GM19468 (cell line): ENCODE measurements around the gene LURAP1L.

ENCODE experiments used
- ATAC-seq: cut with Tn5 transposase; IDR thresholded peaks from one replicate; pipeline ENCODE4 v1.9.1; 2021; ENCODE audit warnings: mild to moderate bottlenecking, moderate library complexity, moderate number of reproducible peaks; ENCODE audit not compliant: unreplicated experiment; ENCODE audit errors: extremely low read depth

LURAP1L gene

DNA sequence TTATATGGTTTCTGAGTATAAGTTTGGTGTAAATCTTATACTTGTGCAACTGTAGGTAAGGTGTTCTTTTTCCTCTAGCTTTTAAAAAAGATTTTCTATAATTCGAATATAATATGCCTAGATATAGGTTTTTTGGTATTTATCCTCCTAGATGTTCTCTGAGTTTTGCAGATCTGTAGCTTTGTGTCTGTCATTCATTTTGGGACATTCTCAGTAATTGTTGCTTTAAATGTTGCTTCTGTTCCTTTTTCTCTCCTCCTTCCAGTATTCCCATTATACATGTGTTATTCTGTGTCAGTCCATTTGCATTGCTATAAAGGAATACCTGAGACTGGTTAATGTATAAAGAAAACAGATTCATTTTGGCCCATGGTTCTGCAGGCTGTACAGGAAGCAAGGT lies 33.7 kb downstream of the LURAP1L start:
- no peak for ATAC-seq

DNA sequence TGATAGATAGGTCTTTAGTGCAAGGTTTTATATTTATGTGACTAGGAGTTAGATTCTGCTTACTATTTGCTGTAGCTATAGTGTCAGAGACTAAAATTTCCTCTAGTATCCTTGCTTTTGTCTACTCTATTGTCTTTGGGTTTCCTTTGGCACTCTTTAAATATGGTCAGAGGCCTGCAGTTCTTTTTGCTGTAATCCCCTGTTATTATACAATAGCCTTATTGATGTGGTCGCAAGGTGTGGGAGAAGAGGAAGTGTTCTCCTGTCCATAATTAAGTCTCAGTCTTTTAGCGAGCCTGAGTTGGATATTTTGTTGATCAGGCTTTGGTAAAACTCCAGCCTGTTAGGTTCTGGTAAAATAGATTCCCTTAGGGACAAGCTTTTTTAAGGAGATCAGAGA lies 34.9 kb downstream of the LURAP1L start:
- ATAC-seq = no peak

DNA sequence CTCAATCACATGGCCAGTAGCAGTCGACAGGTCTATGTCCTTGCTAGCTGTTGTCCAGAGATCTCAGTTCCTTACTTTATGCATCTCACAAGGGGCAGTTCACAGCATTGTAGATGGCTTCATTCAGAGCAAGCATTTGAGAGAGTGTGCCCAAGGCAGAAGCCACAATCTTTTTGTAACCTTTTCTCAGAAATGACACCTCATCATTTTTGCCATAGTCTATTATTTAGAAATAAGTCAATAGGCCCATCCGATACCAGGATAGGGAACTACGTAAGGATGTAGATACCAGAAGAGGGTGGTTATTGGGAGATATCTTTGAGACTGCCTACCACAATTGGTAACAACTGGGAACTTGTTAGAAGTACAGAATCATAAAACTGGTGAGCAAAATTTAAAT lies 37.1 kb downstream of the LURAP1L start:
- no peak for ATAC-seq

DNA sequence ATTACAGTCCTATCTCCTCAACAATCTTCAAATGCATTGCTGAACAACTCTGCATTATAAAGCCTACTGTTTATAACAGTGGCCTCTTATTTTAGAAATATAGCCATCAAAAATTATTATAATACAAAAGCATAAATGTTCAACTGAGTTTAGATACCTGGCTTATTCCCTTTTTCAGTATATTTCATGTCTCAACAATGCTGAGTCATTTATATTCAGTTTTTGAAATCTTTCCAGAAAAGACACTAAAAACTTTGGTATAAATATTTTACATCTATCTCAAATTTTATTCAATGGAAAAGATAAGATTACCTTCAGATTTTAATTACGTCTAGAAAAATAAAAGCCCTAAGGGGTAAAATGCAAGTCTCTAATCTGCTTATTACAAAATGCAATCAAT lies 37.9 kb downstream of the LURAP1L start:
- no peak for ATAC-seq

- no peak for ATAC-seq
These were observed 38.7 kb downstream of the LURAP1L start for GRCh38 chr9:12813533-12813932.

DNA sequence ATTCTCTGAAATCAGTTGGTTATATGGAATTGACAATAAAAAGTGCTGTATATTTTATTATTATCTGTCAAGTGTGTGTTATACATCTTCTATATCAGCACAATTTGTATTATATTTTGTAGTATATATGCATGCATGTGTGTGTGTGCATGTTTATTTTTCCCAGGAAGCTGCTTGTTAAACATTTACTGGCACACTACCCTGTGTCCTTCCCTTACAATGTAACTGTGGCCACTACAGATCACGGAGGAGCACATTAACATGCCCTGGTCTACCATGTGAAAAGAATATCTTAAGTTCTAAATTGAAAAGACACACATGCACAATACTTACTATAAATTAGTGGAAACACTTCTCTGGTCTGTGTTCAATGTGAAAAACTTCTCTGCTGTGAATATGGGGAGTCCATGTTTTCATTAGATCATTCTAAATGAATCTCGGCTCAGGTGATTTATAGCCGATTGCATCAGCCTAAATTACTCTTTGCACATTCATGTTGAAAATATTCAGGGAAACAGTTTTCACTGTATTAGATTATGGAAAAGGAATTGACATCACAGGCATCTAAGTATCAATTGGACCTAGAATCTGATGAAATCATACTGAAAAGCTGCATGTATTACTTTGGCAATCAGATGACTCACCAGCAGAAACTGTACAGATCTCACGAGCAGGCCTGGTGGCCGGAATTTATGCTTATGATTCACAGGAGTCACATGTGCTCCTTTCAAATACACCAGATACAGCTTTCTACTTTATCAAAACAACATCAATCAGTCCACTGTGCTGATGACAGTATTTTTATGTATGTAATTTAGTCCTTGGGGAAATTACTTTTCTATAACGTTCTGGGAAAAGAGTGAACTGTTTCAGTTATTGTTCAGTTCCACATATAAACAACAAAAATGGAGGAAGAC lies 39.4 kb downstream of the LURAP1L start:
- ATAC-seq = no peak

DNA sequence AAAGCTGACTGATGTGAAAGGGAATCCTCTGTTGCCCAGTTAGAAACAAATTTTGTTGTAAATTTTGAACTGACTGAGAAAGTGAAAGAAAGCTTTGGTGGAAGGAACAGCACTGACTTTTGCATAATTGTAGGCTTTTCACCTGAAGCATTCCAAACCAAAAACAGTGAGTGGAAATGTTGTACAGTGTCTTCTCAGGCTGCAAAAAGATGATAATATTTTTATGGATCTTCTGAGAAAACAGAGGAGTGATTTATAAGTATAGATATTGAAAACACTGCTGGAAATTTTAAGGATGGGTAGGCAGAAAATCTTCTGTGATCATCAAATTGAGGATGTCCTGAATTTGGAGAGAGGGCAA lies 40.0 kb downstream of the LURAP1L start:
- ATAC-seq = no peak

- no peak for ATAC-seq
These were observed 41.1 kb downstream of the LURAP1L start for GRCh38 chr9:12815888-12816287.

DNA sequence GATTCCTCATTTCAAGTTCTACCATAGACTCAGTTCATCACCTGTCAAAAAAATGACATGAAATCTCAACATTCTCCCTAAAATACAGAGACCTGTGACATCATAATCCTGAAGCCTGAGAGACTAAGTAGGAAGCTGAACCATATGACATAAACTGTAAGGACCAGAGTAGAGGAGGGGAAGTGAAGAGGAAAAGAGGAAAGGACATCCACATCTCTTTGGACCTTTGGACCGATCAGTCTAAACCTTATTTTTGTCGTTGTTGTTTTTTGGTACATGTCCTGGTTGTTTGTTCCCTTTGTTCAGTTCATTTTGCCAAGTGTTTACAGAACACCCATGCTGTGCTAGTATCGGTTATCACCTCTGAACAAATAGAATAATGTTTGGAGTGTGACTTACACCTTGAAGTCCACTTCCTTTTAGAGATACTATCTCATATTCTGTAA lies 41.9 kb downstream of the LURAP1L start:
- no peak for ATAC-seq

- ATAC-seq = no peak
These were observed 42.9 kb downstream of the LURAP1L start for GRCh38 chr9:12817702-12818101.

DNA sequence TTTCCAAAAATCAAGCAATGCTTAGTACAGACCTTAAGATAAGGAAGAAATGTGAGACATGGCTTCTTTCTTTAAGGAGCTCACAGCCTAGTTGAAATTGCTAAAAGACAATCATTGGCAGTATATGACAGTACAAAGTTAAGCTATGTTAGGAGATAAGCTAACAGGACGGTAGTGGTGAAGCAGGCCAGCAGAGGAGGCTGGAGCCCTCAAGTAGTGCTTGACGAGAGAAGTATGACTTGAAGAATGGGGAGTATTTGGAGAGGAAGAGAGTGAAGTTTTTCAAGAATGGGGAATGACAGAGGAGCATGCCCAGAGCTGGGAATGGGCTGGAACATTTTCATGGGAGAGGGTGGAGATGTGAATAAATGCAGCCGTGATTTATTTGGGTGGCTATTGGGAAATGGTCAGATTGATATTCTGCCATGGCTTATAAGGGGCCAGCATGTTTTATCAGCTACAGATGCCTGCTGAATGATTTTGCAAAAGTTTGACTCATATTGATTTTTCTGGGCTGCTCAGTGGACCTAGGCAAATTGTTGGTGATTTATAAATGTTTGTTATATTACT lies 43.7 kb downstream of the LURAP1L start:
- no peak for ATAC-seq

- no peak for ATAC-seq
These were observed 44.8 kb downstream of the LURAP1L start for GRCh38 chr9:12819436-12820185.

GRCh38 chr9:12822111-12822510 lies 47.3 kb downstream of the LURAP1L start:
- ATAC-seq = no peak

- ATAC-seq = no peak
These were observed 52.2 kb downstream of the LURAP1L start for GRCh38 chr9:12826924-12827565.

DNA sequence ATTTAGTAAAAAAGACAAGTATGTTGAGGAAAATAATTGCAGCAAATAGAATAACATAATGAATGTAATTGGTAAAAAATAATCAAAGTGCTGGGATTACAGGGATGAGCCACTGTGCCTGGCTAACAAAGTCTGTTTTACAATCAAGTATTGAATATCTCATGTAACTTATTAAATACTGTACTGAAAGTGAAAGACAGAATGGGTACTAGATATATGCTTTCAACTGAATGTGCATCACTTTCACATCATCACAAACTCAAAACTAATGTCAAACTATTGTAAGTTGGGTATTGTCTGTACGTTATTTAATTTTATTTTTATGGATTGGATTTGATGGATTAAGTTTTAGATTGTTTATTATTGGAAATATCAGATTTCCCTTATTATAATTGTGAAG lies 58.9 kb downstream of the LURAP1L start:
- no peak for ATAC-seq

DNA sequence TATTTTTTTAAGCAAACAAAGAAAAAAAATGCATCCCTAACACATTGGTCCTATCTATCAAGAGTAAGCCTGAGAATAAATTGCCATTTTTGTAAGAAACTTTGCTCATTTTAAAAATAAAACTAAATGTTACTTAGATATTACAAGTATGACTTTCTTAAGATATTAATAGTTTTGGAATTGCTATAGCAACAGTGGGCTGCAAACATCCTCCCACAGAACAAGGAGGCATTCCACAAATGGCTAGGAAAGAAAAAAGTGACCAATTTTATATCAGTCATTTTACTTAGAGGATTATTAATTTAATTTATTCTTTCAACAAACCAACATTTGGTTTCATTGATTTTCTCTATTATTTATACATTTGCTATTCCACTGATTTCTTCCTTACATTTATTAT lies 63.7 kb downstream of the LURAP1L start:
- ATAC-seq = no peak

- no peak for ATAC-seq
These were observed 68.9 kb downstream of the LURAP1L start for GRCh38 chr9:12843735-12844134.

GRCh38 chr9:12846035-12846434 lies 71.2 kb downstream of the LURAP1L start:
- no peak for ATAC-seq

DNA sequence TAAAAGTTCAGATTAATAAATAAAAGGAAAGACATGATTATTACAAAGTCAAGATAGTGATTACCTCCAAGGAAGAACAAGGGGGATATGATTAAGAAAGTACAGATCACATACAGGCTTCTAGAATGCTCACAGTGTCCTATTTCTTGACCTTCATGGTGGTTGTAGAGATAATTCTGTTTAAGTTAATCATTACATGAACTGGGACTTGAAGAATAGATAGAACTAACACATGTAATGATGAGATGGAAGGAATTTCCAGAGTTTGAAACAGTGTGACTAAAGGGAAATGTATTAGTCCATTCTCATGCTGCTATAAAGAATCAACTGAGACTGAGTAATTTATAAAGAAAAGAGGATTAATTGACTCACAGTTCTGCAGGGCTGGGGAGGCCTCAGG lies 72.7 kb downstream of the LURAP1L start:
- no peak for ATAC-seq

- ATAC-seq = no peak
These were observed 74.7 kb downstream of the LURAP1L start for GRCh38 chr9:12849486-12850003.
